Measurements from ENCODE around the gene SHROOM3.

DNA sequence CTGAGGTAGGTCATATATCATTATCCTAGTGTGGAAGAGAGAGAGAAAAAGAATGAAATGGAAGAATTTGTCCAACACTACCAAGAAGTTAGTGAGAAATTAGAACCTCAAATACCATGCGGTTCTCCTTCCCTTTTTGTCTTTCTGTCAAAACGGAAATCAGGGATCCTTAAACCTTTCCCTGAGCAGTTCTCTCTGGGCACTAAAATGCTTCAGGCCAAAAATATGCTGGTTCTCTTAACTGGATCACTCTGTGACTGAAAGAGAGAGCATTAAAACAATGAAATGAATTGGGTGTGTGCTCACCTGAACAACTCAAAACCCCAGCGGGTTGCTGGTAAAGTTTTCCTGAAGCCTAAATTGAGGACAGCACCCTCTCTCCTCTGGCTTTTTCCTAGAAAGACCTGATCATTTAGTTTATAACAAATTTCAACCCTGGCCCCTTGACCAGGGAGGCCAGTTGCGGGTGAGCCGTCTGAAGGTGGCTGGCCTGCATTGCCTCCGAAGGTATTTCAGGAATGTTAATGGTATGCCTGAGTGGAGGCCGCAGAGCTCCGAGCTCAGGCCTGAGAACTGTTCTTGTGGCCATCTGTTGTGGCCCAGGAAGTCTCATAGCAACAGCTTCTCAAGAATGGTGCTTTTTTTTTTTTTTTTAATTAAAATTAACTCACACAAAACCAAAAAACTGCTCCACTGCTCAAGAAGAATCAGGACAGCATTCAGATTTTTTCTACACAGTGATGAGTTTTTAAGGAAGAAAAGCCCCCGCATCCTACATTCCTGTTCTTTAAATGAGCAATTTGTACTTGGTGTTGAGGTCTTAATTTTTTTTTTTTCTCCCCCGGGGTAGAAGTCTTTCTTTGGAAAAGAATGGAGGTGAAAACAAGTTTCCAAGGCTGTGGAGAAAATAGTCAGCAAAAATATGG is 155.1 kb downstream of the SHROOM3 start:
- TF ChIP-seq, protein P1, sequence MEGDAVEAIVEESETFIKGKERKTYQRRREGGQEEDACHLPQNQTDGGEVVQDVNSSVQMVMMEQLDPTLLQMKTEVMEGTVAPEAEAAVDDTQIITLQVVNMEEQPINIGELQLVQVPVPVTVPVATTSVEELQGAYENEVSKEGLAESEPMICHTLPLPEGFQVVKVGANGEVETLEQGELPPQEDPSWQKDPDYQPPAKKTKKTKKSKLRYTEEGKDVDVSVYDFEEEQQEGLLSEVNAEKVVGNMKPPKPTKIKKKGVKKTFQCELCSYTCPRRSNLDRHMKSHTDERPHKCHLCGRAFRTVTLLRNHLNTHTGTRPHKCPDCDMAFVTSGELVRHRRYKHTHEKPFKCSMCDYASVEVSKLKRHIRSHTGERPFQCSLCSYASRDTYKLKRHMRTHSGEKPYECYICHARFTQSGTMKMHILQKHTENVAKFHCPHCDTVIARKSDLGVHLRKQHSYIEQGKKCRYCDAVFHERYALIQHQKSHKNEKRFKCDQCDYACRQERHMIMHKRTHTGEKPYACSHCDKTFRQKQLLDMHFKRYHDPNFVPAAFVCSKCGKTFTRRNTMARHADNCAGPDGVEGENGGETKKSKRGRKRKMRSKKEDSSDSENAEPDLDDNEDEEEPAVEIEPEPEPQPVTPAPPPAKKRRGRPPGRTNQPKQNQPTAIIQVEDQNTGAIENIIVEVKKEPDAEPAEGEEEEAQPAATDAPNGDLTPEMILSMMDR (IDR thresholded peaks at IDR 0.05) = no peak
- TF ChIP-seq POLR2A (IDR thresholded peaks at IDR 0.05) = no peak
